HG02938 (cell line): ENCODE measurements around the gene RHBDF2.

ENCODE experiments used
- ATAC-seq: cut with Tn5 transposase; IDR thresholded peaks from one replicate; pipeline ENCODE4 v1.9.1; 2021; ENCODE audit warnings: mild to moderate bottlenecking, moderate library complexity; ENCODE audit not compliant: unreplicated experiment

Gene RHBDF2

GRCh38 chr17:76467366-76467765, 33.9 kb downstream of the RHBDF2 start, which contains the start of gene AANAT:
Gene AANAT, plus strand, starts transcription at chr17:76467603. Its CDS starts 1,144 bp downstream, at chr17:76468747.
- ATAC-seq: no peak

- no peak for ATAC-seq
Observed at GRCh38 chr17:76466775-76467130, 34.5 kb downstream of the RHBDF2 start.

DNA sequence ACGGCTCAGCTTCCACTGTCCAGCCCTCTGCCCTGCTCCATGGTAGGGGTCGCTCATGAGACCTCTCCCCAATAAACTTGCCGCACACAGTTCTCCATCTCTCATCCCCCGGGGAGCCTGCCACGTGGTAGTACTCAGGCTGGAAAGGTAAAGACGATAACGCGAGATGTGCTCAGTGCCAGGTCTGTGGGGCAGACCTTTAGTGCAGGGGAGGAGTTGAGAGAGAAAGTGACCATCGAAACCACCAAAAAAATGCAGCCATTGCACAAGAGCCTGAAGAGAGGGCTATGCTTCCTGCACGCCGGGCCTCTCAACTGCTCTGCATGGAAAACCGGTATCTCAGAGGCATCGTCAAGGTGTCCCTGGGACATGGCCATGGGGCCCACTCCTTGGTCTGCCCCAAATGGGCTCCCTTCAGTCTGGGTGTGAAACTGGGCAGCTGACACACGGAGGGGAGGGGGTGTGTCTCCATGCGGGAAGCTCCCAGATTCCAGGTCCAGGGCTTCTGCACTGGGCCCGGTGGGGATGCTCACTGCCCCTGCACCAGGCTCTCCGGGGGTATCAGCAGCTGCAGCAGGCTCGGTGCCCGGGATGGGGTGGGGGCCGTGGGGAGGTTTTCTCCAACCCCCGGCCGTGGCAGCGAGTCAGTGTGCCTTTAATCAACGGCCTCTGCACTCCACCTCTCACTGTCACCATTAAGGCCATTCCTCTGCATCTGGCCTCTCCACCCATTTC, 38.5 kb downstream of the RHBDF2 start:
- no peak for ATAC-seq

- ATAC-seq: no peak
Observed at GRCh38 chr17:76461765-76462555, 39.3 kb downstream of the RHBDF2 start.

GRCh38 chr17:76459674-76460073, 41.5 kb downstream of the RHBDF2 start:
- no peak for ATAC-seq

GRCh38 chr17:76458580-76459490, 42.4 kb downstream of the RHBDF2 start:
- no peak for ATAC-seq

DNA sequence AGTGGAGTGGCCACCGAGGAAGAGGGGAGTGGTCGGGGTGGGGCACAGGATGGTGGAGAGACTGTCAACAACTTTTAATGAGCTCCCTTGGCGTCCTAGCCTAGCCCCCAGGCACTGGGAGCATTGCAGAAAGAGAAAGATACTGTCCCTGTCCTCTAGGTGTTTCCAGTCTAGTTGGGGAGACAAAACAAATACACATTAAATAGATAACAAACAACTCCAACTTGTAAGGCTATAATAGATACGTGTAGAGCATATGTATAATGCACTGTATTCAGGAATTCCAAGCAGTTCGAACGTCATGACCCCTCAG, 47.8 kb downstream of the RHBDF2 start:
- no peak for ATAC-seq

GRCh38 chr17:76452660-76453430, 48.4 kb downstream of the RHBDF2 start, which contains the start of gene UBE2O:
Gene UBE2O, minus strand, starts transcription at chr17:76453152. Its CDS starts 11 bp downstream, at chr17:76453141.
- ATAC-seq: peak; percentile 86

GRCh38 chr17:76452127-76452659, 49.0 kb downstream of the RHBDF2 start:
- ATAC-seq: no peak

- ATAC-seq: no peak
Observed at GRCh38 chr17:76451506-76451905, 49.7 kb downstream of the RHBDF2 start.

DNA sequence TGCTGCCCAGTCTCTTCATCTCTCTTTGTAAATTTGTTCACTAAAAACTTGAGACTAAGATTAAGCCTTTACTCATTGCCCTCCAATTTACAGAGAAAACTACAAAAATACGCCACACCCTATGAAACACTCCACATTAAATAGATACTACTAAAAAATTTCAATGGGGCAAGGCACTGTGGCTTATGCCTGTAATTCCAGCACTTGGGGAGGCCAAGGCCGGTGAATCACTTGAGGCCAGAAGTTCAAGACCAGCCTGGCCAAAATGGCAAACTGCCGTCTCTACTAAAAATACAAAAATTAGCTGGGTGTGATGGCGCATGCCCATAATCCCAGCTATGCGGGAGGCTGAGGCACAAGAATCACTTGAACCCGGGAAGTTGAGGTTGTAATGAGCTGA, 52.1 kb downstream of the RHBDF2 start:
- ATAC-seq: no peak

DNA sequence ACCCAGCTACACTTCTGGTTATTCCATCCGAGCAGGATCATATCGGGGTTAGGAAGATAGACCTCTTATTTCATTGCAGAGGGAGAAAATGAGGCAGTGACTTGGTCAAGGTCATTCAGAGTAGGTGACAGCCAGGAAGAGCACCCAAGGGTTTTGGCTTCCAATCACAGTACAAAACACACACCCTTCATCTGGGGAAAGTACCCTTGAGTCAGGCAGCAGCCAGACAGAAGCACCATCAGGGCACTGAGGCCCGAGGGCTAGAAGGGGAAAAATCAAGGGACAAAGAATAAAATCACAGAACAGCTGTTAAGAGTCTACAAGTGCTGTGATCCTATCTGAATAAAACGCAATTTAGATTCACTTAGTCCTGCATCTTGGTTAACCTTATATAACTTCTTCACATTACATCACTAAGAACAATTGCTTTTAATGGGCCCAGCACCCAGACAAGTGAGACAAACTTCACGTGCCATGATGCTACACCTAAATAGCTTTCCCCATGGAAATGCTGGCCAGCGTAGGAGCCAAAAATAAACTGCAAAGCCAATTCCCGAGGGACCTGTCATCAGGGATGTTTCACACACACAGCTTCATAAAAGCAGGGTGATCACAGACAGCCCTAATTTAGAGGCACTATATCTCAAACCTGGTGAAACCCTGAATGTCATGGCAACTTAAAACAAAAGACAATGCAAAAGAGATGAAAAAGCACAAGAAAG, 53.1 kb downstream of the RHBDF2 start:
- no peak for ATAC-seq

- no peak for ATAC-seq
Observed at GRCh38 chr17:76446449-76447231, 54.6 kb downstream of the RHBDF2 start.

- no peak for ATAC-seq
Observed at GRCh38 chr17:76445697-76446448, 55.4 kb downstream of the RHBDF2 start.

DNA sequence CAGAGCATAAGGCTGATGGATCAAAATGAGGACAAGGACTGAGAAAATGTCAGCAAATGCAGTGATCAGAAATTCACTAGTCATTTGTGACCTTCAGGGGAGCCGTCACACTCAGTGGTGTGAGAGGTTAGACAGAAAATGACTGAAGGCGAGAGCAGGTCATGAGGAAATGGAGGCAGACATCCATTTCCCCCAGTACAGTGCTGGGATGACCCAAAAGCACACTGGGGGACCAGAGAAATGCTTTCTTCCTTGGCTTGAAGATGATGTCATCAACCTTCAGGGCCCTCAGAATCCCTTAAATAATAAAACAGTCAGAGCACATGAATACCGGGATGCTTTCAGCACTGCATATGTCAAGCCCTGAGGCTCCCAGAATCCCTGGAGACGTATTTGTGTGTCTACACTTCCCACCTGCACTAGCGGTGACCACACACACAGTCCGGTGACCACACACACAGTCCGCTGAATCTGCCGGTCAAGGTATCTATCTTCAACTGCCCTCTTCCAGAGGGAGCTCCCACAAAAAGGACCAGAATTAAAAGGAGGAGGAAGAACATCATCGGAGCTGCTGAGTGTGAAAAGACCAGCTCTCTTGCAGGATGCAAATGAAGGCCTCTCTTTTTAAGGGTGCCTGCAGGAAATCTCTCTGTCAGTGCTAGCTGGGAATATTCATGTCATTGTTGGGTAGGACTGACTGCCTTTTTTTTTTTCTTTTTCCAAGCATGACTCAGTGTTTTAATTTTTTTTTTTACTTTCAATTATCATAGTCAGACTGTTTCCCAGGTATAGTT, 56.5 kb downstream of the RHBDF2 start:
- ATAC-seq: no peak

GRCh38 chr17:76442341-76443338, 58.6 kb downstream of the RHBDF2 start:
- no peak for ATAC-seq
